HAP-1 (cell line): ENCODE data around the gene PLA2G4A.
"Not testable (repeated sequence)": the region's sequence is repeated elsewhere in the genome, so short reads cannot be mapped to it uniquely, and the experiment has no call there.

Experiments used
- DNase-seq, 2 experiments: peaks; one replicate each; pipeline ENCODE4 v3.0.0-alpha.2; 2016 to 2020; ENCODE audit warnings: low spot score in 2 of 2
- H3K27me3 ChIP-seq: fragments of 250-450 bp; sonication (Bioruptor Pico); 2 replicates; pipeline ENCODE4 v1.5.1; 2020; ENCODE audit warnings: low read depth, mild to moderate bottlenecking, moderate library complexity
- H3K36me3 ChIP-seq: fragments of 250-450 bp; sonication (Bioruptor Pico); replicated peaks from 2 replicates; pipeline ENCODE4 v1.5.1; 2020; ENCODE audit warnings: mild to moderate bottlenecking
- H3K4me1 ChIP-seq: fragments of 250-450 bp; sonication (Bioruptor Pico); 2 replicates; pipeline ENCODE4 v1.5.1; 2020; ENCODE audit warnings: mild to moderate bottlenecking
- H3K4me3 ChIP-seq: fragments of 250-450 bp; sonication (Bioruptor Pico); 2 replicates; pipeline ENCODE4 v1.5.1; 2020; ENCODE audit warnings: mild to moderate bottlenecking, moderate library complexity
- H3K9me3 ChIP-seq: fragments of 250-450 bp; sonication (Bioruptor Pico); 2 replicates; pipeline ENCODE4 v1.5.1; 2020; ENCODE audit warnings: mild to moderate bottlenecking, moderate library complexity
- in situ Hi-C: fragments of 300-500 bp; cut with MboI; formaldehyde crosslinking; loops from 3 replicates; pipeline ENCODE4 v1.14.3; 2020; ENCODE audit warnings: low sequenced_read_pairs, inconsistent platforms, mixed read lengths

Gene PLA2G4A

DNA sequence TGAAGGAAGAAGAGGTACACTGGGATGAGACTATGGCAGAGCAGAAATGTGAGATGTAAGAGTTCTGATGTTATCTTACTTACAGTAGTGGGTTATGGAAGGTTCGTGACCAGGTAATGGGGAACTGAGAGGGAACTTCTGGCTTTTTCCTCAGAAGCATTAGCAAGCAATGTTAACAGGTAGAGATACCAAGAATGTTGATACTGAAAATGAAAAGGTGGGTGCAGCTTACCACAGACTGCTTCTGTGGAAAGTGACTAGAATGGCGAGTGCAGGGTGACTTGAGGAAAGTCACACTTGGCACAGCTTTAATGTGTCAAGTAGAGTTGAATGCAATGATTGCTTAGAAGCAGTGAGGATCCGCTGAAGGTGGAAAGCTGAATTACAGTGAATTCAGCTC lies 70.8 kb downstream of the PLA2G4A start:
- H3K27me3 ChIP-seq, result no peaks in the 10 kb centered on the region
- peaks cover 23% of the 10 kb centered on the region for H3K4me1 ChIP-seq
- no peaks in the 10 kb centered on the region; the same call in 1 of the 2 replicates for H3K36me3 ChIP-seq
- no peak for DNase-seq
- in situ Hi-C loops, result no loop called here
- no peaks in the 10 kb centered on the region for H3K9me3 ChIP-seq
- H3K4me3 ChIP-seq, result no peak overlapping the region

DNA sequence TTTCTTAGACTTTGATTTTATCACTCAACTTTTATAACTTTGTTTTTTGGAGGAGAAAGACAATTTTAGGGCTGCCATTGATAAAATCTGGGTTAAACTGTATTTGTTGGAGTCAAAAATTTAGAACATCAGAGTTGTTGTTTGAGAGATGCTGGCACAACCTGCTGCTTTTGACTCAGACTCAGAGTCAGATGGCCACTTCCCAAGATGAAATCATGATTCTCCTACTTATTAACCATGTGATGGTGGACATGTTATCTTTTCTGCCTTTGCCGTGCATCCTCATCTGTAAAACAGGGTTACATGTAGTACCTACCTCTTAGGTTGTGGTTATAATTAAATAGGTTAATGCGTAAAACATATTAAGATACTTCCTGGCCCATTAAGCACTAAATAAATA lies 71.2 kb downstream of the PLA2G4A start:
- no peak for DNase-seq
- Histone ChIP-seq H3K4me1 (peaks cover 23% of the 10 kb centered on the region), H3K4me3 (no peak overlapping the region), H3K9me3 (no peaks in the 10 kb centered on the region), H3K27me3 (no peaks in the 10 kb centered on the region), H3K36me3 (no peaks in the 10 kb centered on the region; the same call in 1 of the 2 replicates)
- in situ Hi-C loops, result no loop called here

DNA sequence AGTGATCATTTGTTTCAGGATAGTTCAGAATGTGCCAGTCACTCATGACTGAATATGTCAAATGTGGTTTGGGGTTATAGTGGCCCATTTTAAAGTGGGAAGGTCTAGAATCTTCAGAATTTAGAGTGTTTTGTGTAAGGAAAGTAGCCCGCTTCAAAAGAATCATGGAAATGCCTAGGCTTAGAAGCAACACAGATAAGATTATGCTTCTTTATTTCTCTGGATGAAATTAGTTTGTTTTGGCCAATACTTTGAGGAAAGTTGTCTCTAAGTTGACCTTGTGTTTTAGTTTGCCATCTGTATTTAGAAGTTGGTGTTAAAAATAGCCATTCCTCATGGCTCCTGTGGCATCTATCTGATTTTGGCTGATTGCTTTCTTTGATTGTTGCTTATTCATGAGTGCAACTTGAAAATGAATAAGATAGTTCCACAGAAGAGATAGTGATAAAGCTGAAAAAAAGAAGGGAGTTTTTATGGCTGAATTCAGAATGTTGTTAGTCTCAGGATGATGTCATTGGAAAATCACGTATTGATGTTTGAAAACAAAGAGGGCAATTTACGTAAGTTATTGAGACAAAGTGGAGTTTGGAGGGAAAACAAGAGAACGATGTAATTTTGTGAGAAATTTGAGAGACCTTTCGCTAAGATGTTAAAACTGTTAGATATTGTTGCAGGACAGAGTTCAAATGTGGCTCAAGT lies 71.9 kb downstream of the PLA2G4A start:
- H3K36me3 ChIP-seq, result no peaks in the 10 kb centered on the region
- no peak for DNase-seq
- H3K4me3 ChIP-seq, result no peak overlapping the region
- no peaks in the 10 kb centered on the region for H3K27me3 ChIP-seq
- in situ Hi-C loops, result no loop called here
- peaks cover 23% of the 10 kb centered on the region for H3K4me1 ChIP-seq
- H3K9me3 ChIP-seq, result no peaks in the 10 kb centered on the region

DNA sequence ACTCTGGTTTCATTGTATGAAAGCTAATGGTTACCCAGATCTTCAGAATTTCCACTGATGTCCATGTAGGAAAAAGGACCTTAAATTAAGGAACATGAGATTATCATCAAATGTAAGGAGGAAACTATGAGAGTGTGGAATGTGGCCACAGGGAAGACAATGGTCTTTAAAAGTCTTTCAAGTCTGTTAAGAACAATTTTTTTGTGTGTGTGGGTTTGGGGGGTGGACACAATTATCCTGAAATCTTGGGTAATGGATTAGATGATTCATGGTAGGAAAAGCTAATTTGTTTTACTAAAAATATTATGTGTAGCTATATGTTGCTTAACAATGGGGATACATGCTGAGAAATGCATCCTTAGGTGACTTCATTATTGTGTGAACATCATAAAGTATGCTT lies 72.9 kb downstream of the PLA2G4A start:
- H3K4me1 ChIP-seq, result peaks cover 16% of the 10 kb centered on the region
- no peak overlapping the region for H3K4me3 ChIP-seq
- H3K36me3 ChIP-seq, result no peaks in the 10 kb centered on the region
- no peaks in the 10 kb centered on the region for H3K27me3 ChIP-seq
- in situ Hi-C loops, result no loop called here
- no peaks in the 10 kb centered on the region for H3K9me3 ChIP-seq
- no peak for DNase-seq

DNA sequence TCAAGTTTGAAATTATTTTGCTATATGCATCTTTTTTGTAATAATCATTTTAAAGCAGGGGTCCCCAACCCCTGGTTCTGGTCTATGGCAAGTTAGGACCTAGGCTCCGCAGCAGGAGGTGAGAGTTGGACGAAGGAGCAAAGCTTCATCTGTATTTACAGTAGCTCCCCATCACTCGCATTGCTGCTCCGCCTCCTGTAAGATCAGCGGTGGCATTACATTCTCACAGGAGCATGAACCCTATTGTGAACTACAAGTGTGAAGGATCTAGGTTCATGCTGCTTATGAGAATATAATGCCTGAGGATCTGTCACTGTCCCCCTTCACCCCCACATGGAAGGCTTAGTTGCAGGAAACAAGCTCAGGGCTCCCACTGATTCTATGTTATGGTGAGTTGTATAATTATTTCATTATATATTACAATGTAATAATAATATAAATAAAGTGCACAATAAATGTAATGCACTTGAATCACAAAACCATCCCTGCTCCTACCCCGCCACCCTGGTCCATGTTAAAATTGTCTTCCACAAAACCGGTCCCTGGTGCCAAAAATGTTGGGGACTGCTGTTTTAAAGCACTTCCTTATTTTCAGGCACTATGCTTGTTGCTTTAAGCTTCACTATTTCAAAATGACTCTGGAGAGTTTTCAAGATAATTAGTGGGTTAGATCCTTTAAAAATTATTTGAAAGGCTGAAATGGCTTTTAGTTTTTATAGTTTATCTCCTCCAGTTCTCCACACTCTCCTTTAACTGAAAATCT lies 74.8 kb downstream of the PLA2G4A start:
- no peaks in the 10 kb centered on the region for H3K27me3 ChIP-seq
- in situ Hi-C loops, result no loop called here
- no peak for DNase-seq
- H3K4me3 ChIP-seq, result no peak overlapping the region
- no peaks in the 10 kb centered on the region for H3K36me3 ChIP-seq
- H3K4me1 ChIP-seq, result peaks cover 12% of the 10 kb centered on the region; the same call in 1 of the 2 replicates
- no peaks in the 10 kb centered on the region for H3K9me3 ChIP-seq

DNA sequence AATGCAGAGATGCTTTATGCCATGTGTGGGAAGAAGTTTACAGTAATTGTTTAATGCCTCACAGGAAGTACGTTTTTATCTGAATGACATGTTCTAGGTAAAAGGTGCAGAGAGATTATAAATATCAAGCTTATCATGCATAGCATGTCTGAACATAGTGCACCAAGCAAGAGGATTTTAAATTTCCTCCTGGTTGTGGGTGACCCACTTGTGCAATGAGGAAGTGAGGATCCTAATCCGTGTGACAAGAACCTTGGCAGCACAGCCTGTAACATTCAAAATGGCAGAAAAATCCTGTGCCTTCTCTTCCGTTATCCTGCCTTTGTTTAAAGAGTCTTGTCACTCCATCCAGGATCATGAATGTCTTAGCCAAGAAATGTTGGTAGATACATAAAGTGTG lies 75.6 kb downstream of the PLA2G4A start:
- H3K4me3 ChIP-seq, result no peak overlapping the region
- peaks cover 12% of the 10 kb centered on the region; the same call in 1 of the 2 replicates for H3K4me1 ChIP-seq
- H3K27me3 ChIP-seq, result no peaks in the 10 kb centered on the region
- in situ Hi-C loops, result no loop called here
- DNase-seq, result no peak
- H3K36me3 ChIP-seq, result no peaks in the 10 kb centered on the region
- H3K9me3 ChIP-seq, result no peaks in the 10 kb centered on the region

DNA sequence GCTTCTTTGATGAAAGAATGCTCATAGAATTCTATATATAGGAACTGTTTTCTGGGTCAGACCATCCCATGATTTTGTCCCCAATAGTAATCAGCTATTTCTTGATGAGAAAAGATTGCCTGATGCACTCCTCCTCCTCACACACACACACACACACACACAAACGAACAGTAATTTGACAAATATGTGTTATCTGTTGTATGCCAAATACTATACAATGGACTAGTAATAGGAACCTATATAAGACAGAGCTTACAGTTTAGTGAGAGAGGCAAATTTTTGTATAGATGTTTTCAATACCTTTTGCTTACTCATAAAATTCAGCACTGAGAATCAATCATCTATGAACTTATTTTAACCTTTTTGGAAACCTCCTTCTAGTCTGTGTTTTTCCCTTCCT lies 76.8 kb downstream of the PLA2G4A start:
- DNase-seq, result no peak
- H3K36me3 ChIP-seq, result no peaks in the 10 kb centered on the region
- H3K4me1 ChIP-seq, result peaks cover 12% of the 10 kb centered on the region; the same call in 1 of the 2 replicates
- H3K27me3 ChIP-seq, result no peaks in the 10 kb centered on the region
- no peak overlapping the region for H3K4me3 ChIP-seq
- H3K9me3 ChIP-seq, result no peaks in the 10 kb centered on the region
- in situ Hi-C loops, result no loop called here

DNA sequence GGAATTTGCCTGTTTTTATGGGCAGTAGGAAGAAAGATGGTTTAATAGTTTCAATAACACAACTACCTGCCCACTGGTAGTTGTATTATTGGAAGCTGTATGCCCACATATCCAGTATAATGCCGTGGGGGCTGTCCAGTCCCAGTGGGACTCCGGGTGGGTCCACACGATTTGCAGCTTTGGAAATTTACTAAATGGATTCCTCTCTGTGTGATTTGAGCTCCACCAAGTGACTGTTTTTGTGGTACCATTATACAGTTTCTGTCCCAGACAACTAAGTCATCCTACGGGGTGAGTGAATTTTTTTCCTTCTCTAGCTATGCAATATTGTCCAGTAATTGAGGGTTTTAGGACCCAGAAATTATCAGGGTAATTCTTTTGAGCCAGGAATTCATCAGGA lies 86.8 kb downstream of the PLA2G4A start:
- no peak for DNase-seq
- H3K27me3 ChIP-seq, result no peaks in the 10 kb centered on the region
- in situ Hi-C loops, result no loop called here
- H3K36me3 ChIP-seq, result no peaks in the 10 kb centered on the region
- no peak overlapping the region for H3K4me3 ChIP-seq
- H3K9me3 ChIP-seq, result no peaks in the 10 kb centered on the region
- no peaks in the 10 kb centered on the region for H3K4me1 ChIP-seq

DNA sequence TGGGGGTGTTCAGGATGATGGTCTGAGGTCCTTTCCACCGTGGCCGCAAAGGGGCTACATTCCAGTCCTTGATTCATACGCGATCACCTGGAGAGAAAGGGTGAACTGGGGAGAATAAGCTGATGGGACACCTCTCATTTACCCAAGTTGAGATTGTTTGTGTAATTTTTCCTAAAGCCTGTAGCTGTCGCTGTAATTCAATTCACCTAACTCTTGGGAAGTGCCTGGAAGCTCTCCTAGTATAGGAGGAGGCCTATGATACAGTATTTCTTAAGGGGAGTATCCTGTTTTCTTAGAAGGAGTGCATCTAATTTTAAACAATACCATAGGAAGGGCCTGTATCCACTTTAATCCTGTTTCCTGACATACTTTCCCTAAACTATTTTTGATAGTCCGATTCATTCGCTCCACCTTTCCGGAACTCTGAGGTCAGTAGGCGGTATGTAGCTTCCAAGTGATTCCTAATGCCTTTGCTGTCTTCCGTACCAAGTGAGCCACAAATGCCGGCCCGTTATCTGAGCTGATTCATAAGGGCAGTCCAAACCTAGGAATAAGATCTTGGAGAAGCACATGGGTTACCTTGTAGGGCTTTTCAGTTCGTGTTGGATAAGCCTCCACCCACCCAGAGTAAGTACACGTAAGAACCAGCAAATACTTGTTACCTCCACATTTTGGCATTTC lies 88.5 kb downstream of the PLA2G4A start:
- DNase-seq, H3K9me3 ChIP-seq, in situ Hi-C loops, H3K27me3 ChIP-seq, H3K36me3 ChIP-seq, H3K4me3 ChIP-seq, H3K4me1 ChIP-seq: not testable (repeated sequence)

DNA sequence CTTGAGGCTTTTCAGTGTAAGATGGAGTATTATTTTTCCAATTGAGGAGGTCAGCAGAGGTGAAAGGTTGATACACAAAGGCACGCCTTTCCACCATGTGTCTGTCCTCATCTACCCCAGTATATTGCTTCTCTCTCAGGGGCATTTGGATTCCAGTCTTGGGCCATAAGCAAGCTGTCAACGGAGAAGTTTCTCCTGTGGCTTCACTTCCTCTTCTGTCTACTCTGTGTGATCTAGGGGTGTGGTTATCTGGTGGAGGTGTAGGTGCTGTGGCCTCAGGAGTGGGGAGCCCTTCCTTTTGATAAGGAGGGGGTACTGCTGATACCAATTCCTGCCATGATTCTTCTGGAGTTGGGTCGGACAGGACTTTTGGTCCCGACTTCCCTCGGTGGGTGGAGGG lies 92.6 kb downstream of the PLA2G4A start:
- DNase-seq, H3K4me3 ChIP-seq, H3K27me3 ChIP-seq, H3K9me3 ChIP-seq, H3K36me3 ChIP-seq, H3K4me1 ChIP-seq, in situ Hi-C loops: not testable (repeated sequence)

DNA sequence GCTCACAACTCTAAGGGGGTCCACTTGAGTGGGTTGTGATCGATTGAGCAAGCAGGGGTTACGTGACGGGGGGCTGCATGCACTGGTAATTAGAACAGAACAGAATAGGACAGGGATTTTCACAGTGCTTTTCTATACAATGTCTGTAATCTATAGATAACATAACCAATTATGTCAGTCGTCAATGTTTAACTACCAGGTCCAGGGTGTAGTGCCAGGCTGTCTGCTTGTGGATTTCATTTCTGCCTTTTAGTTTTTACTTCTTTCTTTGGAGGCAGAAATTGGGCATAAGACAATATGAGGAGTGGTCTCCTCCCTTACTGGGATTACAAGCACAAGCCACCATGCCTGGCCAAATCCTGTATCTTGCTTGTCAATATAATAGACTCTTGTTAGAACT lies 94.1 kb downstream of the PLA2G4A start:
- DNase-seq, H3K4me3 ChIP-seq, H3K9me3 ChIP-seq, in situ Hi-C loops, H3K27me3 ChIP-seq, H3K36me3 ChIP-seq, H3K4me1 ChIP-seq: not testable (repeated sequence)

DNA sequence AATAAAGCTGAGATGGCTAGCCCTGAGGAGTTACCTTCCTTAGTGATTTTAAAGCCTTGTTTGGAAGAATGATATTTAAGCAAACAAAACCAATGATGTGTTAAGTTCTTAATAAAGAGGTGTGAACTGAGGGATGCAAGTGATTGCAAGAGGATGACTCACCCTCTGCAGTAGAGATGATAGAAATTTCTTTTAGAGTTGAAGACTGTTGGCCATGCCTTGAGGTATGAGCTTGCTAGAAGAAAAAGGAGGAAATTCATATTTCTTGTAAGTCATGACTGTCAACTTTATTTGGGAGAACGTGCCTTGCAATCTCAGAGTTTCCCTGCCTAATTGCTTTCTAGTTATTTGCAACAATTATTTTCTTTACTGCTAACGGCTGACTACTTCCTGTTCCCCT lies 94.7 kb downstream of the PLA2G4A start:
- no peaks in the 10 kb centered on the region for H3K27me3 ChIP-seq
- DNase-seq, result no peak
- H3K4me3 ChIP-seq, result no peak overlapping the region
- no peaks in the 10 kb centered on the region for H3K9me3 ChIP-seq
- in situ Hi-C loops, result no loop called here
- no peaks in the 10 kb centered on the region; the same call in 1 of the 2 replicates for H3K4me1 ChIP-seq
- 0 out of 2 replicates have a peak, but pooled peaks cover 3% of the 10 kb centered on the region for H3K36me3 ChIP-seq

DNA sequence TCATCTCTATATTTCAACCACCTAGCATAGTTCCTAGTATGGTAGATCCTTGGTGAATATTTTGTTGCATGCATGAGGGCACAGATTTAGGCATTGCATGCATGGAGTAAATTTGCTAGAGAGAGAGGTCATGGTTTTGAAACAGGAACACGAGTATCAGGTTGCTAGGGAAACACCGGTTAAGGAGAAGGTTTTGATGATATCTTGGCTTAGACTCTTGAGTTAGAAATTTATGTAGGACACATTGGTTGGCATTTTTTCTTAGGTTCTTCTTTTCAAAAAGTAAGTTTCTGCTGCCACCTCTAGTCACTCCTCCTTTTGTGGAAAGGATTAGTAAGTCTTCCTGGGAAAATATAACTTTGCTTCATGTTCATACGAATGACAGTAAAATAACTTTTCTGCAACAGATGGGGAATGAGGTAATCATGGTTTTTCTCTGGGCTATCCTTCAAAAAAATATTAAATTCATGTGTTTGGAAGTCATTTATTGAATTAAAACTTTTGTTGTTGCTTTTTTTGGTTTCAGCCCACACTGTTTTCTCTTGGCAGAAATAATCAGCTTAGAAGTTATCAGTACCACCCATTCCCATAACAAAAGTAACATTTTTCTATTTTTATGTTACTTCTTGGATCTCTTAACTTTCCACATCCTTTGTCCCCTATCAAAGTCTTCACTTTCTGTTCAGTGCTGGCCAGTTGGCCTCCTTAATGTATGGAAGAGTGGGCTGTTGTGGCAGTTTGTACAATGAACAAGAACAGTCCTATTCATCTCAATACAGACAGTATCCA lies 97.3 kb downstream of the PLA2G4A start:
- Histone ChIP-seq H3K27me3 (no peaks in the 10 kb centered on the region), H3K4me3 (no peak overlapping the region), H3K4me1 (no peaks in the 10 kb centered on the region; the same call in 1 of the 2 replicates), H3K36me3 (0 out of 2 replicates have a peak, but pooled peaks cover 3% of the 10 kb centered on the region), H3K9me3 (no peaks in the 10 kb centered on the region)
- in situ Hi-C loops, result no loop called here
- DNase-seq, result no peak
